Measurements from ENCODE around the gene ATP5PO. TPM values are rescaled to one million over a fixed set of nuclear protein-coding genes. Genes with fewer than 3 reads are reported as not detected.

The ATP5PO gene
- total RNA-seq, 1 experiment from 2014 or later: 264 TPM

DNA sequence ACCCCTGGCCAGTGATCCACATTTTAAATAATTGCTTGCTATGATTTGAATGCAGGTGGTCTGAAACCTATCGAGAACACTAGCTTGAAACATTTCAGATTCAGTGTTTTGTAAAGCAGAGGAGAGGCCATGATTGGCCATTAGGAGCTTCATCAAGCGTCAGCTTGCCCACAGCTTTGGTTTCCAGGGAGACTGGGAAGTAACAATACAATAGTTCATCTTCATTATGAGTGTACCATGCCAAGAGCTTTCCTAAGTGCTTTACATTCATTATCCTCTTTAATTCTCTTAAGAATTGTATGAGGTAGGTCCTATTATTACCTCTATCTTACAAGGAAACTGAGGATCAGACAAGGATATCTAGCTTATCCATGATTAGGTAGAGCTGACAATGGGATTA lies 27.7 kb upstream of the ATP5PO start:
- no peak overlapping the region for H3K4me3 Mint-ChIP-seq
- H3K4me1 Mint-ChIP-seq: peaks cover 36% of the 10 kb centered on the region
- TF ChIP-seq, protein P1, sequence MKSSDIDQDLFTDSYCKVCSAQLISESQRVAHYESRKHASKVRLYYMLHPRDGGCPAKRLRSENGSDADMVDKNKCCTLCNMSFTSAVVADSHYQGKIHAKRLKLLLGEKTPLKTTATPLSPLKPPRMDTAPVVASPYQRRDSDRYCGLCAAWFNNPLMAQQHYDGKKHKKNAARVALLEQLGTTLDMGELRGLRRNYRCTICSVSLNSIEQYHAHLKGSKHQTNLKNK (CRISPR knock-in tag; IDR thresholded peaks at IDR 0.05): no peak
- TF ChIP-seq RELA (CRISPR knock-in tag; IDR thresholded peaks at IDR 0.05; ENCODE audit: borderline replicate concordance): no peak
- ATAC-seq: no peak
- H3K27ac Mint-ChIP-seq: no peak overlapping the region
- no peaks in the 10 kb centered on the region; the same call in 1 of the 2 replicates for H3K27me3 Mint-ChIP-seq (ENCODE audit: low read depth)
- ChIA-PET POLR2A (no interaction called here), CTCF (interaction anchor here (1.8 kb wide), 1 partner anchor 19 kb away, joined by 4 read pairs; no protein-coding TSS in a partner anchor)
- H3K9me3 Mint-ChIP-seq: peaks cover 12% of the 10 kb centered on the region
- H3K36me3 Mint-ChIP-seq: peaks cover 20% of the 10 kb centered on the region
- DNase-seq (ENCODE audit: low spot score): no peak

DNA sequence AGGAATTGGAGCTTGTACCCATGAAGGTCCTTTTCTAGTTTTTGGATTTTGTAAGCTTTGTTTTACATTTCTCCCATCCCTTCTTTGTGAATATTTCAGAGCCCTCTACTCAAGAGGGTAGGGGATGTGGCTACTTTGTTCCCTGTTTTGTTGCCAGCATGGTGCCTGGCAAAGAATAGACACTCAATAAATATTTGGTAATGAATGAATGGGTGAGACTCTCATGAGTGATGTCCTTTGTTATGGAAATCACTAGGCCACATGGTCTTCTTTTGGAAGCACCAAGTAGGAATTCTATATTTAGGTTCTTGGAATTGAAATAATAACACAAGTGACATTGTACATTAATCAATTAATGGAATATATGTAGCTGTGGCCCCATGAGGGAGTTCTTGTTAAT lies 26.8 kb upstream of the ATP5PO start:
- Mint-ChIP-seq H3K27ac (no peak overlapping the region), H3K36me3 (peaks cover 20% of the 10 kb centered on the region), H3K27me3 (ENCODE audit: low read depth) (no peaks in the 10 kb centered on the region; the same call in 1 of the 2 replicates), H3K4me3 (no peak overlapping the region), H3K4me1 (peaks cover 27% of the 10 kb centered on the region), H3K9me3 (peaks cover 12% of the 10 kb centered on the region)
- ATAC-seq: no peak
- DNase-seq (ENCODE audit: low spot score): no peak
- ChIA-PET CTCF (interaction anchor here (1.8 kb wide), 1 partner anchor 18 kb away, joined by 4 read pairs; no protein-coding TSS in a partner anchor), POLR2A (no interaction called here)
- TF ChIP-seq TCF7 (CRISPR knock-in tag; IDR thresholded peaks at IDR 0.05; ENCODE audit: low read depth): no peak

DNA sequence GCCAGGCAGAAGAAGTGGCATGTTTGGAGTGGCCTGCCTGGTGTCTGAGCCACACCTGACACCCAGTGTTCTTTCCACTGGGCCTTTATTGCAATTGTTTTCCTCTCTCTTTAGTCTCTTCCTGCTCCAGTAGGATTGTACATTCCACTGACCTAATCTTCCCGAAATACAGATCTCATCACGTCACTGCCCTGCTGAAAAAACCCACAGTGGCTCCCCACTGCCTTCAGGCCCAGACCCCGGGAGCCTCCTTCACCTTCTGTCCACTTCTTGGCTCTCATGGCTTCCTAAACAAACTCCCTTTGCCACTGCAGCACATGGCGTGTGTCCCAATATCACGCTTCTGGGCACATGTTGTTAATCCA lies 25.3 kb upstream of the ATP5PO start:
- peaks cover 18% of the 10 kb centered on the region for H3K4me1 Mint-ChIP-seq
- ChIA-PET CTCF (interaction anchor here (1.0 kb wide), 1 partner anchor 17 kb away, joined by 3 read pairs; no protein-coding TSS in a partner anchor), POLR2A (interaction anchor here (0.9 kb wide), 1 partner anchor 132 kb away, joined by 4 read pairs; no protein-coding TSS in a partner anchor)
- peaks cover 12% of the 10 kb centered on the region for H3K9me3 Mint-ChIP-seq
- ATAC-seq (no peak), DNase-seq (ENCODE audit: low spot score) (no peak)
- TF ChIP-seq RORB (CRISPR knock-in tag; IDR thresholded peaks at IDR 0.05) (no peak), NR2C2 (CRISPR knock-in tag; IDR thresholded peaks at IDR 0.05) (no peak), ZNF219 (CRISPR knock-in tag; IDR thresholded peaks at IDR 0.05; ENCODE audit: borderline replicate concordance) (no peak), RELA (CRISPR knock-in tag; IDR thresholded peaks at IDR 0.05; ENCODE audit: borderline replicate concordance) (no peak)
- TF ChIP-seq, protein P2, sequence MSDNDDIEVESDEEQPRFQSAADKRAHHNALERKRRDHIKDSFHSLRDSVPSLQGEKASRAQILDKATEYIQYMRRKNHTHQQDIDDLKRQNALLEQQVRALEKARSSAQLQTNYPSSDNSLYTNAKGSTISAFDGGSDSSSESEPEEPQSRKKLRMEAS (CRISPR knock-in tag; IDR thresholded peaks at IDR 0.05): no peak
- no peak overlapping the region for H3K4me3 Mint-ChIP-seq
- peaks cover 20% of the 10 kb centered on the region for H3K36me3 Mint-ChIP-seq
- no peaks in the 10 kb centered on the region; the same call in 1 of the 2 replicates for H3K27me3 Mint-ChIP-seq (ENCODE audit: low read depth)
- H3K27ac Mint-ChIP-seq: no peak overlapping the region

DNA sequence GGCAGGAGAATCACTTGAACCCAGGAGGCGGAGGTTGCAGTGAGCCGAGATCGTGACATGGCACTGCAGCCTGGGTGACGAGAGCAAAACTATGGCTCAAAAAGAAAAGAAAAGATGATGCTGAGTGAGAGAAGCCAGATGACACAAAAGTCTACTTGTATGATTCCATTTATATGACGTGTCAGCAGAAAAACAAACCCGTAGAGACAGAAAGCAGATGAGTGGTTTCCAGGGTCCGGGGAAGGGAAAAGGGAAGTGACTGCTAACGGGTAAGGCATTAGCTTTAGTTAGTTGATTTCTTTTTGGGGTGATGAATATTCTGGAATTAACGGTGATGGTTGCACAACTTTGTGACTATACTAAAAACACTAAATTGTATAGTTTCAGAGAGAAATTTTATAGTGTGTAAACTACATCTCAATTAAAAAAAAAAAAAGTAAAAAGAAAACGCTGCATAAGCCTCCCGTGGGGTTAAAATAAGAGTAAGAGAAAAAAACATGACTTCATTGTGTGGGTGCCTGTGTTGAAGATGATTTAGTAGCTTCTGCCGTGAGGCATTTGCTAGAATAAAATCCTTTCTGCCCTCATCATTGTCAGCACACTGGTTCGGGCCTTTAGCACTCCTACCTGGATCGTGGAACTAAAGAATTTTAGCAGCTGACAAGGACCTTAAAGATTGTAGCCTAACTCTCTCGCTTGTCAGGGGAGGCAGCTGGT lies 24.7 kb upstream of the ATP5PO start:
- Mint-ChIP-seq H3K9me3 (peaks cover 12% of the 10 kb centered on the region), H3K4me1 (peaks cover 24% of the 10 kb centered on the region), H3K4me3 (no peak overlapping the region), H3K27ac (no peak overlapping the region), H3K36me3 (peaks cover 22% of the 10 kb centered on the region), H3K27me3 (ENCODE audit: low read depth) (no peaks in the 10 kb centered on the region; the same call in 1 of the 2 replicates)
- ATAC-seq: no peak
- POLR2A ChIA-PET: interaction anchor here (0.9 kb wide), 1 partner anchor 132 kb away, joined by 4 read pairs; no protein-coding TSS in a partner anchor
- DNase-seq (ENCODE audit: low spot score): no peak
- CTCF ChIA-PET: interaction anchor here (1.0 kb wide), 1 partner anchor 16 kb away, joined by 3 read pairs; no protein-coding TSS in a partner anchor
- TF ChIP-seq, protein P3, sequence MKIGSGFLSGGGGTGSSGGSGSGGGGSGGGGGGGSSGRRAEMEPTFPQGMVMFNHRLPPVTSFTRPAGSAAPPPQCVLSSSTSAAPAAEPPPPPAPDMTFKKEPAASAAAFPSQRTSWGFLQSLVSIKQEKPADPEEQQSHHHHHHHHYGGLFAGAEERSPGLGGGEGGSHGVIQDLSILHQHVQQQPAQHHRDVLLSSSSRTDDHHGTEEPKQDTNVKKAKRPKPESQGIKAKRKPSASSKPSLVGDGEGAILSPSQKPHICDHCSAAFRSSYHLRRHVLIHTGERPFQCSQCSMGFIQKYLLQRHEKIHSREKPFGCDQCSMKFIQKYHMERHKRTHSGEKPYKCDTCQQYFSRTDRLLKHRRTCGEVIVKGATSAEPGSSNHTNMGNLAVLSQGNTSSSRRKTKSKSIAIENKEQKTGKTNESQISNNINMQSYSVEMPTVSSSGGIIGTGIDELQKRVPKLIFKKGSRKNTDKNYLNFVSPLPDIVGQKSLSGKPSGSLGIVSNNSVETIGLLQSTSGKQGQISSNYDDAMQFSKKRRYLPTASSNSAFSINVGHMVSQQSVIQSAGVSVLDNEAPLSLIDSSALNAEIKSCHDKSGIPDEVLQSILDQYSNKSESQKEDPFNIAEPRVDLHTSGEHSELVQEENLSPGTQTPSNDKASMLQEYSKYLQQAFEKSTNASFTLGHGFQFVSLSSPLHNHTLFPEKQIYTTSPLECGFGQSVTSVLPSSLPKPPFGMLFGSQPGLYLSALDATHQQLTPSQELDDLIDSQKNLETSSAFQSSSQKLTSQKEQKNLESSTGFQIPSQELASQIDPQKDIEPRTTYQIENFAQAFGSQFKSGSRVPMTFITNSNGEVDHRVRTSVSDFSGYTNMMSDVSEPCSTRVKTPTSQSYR (CRISPR knock-in tag; IDR thresholded peaks at IDR 0.05): no peak
- TF ChIP-seq, protein P4, sequence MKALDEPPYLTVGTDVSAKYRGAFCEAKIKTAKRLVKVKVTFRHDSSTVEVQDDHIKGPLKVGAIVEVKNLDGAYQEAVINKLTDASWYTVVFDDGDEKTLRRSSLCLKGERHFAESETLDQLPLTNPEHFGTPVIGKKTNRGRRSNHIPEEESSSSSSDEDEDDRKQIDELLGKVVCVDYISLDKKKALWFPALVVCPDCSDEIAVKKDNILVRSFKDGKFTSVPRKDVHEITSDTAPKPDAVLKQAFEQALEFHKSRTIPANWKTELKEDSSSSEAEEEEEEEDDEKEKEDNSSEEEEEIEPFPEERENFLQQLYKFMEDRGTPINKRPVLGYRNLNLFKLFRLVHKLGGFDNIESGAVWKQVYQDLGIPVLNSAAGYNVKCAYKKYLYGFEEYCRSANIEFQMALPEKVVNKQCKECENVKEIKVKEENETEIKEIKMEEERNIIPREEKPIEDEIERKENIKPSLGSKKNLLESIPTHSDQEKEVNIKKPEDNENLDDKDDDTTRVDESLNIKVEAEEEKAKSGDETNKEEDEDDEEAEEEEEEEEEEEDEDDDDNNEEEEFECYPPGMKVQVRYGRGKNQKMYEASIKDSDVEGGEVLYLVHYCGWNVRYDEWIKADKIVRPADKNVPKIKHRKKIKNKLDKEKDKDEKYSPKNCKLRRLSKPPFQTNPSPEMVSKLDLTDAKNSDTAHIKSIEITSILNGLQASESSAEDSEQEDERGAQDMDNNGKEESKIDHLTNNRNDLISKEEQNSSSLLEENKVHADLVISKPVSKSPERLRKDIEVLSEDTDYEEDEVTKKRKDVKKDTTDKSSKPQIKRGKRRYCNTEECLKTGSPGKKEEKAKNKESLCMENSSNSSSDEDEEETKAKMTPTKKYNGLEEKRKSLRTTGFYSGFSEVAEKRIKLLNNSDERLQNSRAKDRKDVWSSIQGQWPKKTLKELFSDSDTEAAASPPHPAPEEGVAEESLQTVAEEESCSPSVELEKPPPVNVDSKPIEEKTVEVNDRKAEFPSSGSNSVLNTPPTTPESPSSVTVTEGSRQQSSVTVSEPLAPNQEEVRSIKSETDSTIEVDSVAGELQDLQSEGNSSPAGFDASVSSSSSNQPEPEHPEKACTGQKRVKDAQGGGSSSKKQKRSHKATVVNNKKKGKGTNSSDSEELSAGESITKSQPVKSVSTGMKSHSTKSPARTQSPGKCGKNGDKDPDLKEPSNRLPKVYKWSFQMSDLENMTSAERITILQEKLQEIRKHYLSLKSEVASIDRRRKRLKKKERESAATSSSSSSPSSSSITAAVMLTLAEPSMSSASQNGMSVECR (CRISPR knock-in tag; IDR thresholded peaks at IDR 0.05; ENCODE audit: borderline replicate concordance): no peak
- TF ChIP-seq, protein P5, sequence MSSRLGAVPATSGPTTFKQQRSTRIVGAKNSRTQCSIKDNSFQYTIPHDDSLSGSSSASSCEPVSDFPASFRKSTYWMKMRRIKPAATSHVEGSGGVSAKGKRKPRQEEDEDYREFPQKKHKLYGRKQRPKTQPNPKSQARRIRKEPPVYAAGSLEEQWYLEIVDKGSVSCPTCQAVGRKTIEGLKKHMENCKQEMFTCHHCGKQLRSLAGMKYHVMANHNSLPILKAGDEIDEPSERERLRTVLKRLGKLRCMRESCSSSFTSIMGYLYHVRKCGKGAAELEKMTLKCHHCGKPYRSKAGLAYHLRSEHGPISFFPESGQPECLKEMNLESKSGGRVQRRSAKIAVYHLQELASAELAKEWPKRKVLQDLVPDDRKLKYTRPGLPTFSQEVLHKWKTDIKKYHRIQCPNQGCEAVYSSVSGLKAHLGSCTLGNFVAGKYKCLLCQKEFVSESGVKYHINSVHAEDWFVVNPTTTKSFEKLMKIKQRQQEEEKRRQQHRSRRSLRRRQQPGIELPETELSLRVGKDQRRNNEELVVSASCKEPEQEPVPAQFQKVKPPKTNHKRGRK (CRISPR knock-in tag; IDR thresholded peaks at IDR 0.05; ENCODE audit: borderline replicate concordance): no peak
- TF ChIP-seq OVOL2 (CRISPR knock-in tag; IDR thresholded peaks at IDR 0.05; ENCODE audit: borderline replicate concordance) (no peak), ATF1 (CRISPR knock-in tag; IDR thresholded peaks at IDR 0.05) (no peak), SP1 (CRISPR knock-in tag; conservative IDR thresholded peaks at IDR 0.05) (no peak), SMAD3 (CRISPR knock-in tag; IDR thresholded peaks at IDR 0.05; ENCODE audit: borderline replicate concordance) (no peak)
- TF ChIP-seq, protein P6, sequence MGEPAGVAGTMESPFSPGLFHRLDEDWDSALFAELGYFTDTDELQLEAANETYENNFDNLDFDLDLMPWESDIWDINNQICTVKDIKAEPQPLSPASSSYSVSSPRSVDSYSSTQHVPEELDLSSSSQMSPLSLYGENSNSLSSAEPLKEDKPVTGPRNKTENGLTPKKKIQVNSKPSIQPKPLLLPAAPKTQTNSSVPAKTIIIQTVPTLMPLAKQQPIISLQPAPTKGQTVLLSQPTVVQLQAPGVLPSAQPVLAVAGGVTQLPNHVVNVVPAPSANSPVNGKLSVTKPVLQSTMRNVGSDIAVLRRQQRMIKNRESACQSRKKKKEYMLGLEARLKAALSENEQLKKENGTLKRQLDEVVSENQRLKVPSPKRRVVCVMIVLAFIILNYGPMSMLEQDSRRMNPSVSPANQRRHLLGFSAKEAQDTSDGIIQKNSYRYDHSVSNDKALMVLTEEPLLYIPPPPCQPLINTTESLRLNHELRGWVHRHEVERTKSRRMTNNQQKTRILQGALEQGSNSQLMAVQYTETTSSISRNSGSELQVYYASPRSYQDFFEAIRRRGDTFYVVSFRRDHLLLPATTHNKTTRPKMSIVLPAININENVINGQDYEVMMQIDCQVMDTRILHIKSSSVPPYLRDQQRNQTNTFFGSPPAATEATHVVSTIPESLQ (CRISPR knock-in tag; IDR thresholded peaks at IDR 0.05): no peak

Measured in WTC11 (cell line).